Gastroesophageal sphincter (tissue), 3 donors: ENCODE measurements around the gene ZCCHC24.

Experiments
- CTCF ChIP-seq, 4 experiments: fragments of 200-600 bp in 2 of 4; fragments of 450-650 bp in 2 of 4; sonication (generic) in 1 of 4; IDR thresholded peaks; one replicate each; pipeline ENCODE4 v1.5.1; 2017 to 2019; ENCODE audit warnings: antibody characterized with exemption in 4 of 4, mild to moderate bottlenecking in 2 of 4, moderate library complexity in 2 of 4
- EP300 ChIP-seq: sonication (generic); formaldehyde crosslinking; IDR thresholded peaks from one replicate; pipeline ENCODE4 v1.6.1; 2017; ENCODE audit warnings: antibody characterized with exemption, mild to moderate bottlenecking
- POLR2A ChIP-seq, 2 donors: fragments of 450-650 bp; IDR thresholded peaks; one replicate each; pipeline ENCODE4 v1.6.1; 2017; ENCODE audit warnings: antibody characterized with exemption in 2 of 2, mild to moderate bottlenecking in 2 of 2, moderate library complexity in 1 of 2

- TF ChIP-seq CTCF (IDR thresholded peaks at IDR 0.05) (no peak), EP300 (no peak), POLR2A (IDR thresholded peaks at IDR 0.05) (no peak)
Measured at GRCh38 chr10:79372871-79373270, 72.6 kb downstream of the ZCCHC24 start.
